Stimulated activated CD4-positive, alpha-beta T cell treated with anti-CD3 and anti-CD28 coated beads, TNF-alpha, amount 100 ng/mL, for 4 hours (primary cell): Measurements from ENCODE around the gene ENO3.
A peak's percentile ranks its signal among the peaks of the same experiment; 100 is the strongest.
"Not testable (repeated sequence)": the region's sequence is repeated elsewhere in the genome, so short reads cannot be mapped to it uniquely, and the experiment has no call there.

ENCODE experiments used
- DNase-seq, 3 experiments: peaks; one replicate each; pipeline ENCODE4 v3.0.0-alpha.2; 2020; ENCODE audit warnings: low read depth in 3 of 3

ENO3 gene

DNA sequence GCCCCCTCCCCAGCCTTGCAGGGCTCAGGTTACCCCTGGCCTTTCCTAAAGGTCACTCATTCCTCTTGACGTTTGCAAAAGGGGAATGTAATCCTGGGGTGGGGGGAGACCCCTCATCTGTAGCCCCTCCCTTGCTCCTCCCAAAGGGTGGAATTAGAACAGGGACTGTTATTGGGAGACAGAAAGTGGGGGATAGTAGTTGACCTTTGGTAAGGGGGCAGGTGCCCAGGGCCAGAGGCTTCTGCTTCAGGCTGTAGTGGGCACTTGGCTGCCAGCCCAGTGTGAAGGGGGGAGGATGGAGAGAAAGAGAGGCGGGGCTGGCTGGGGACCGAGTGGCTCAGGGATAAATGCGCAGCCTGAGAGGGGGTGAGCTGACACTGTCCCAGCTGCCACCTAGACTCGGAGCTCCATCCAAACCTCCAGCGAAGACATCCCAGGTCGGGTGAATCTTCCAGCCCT, at the start of gene ENO3:
ENO3 (plus strand) TSS at position 374 of the 459 bp plus-strand sequence. CDS start 711 bp downstream, outside the sequence.
- DNase-seq = no peak

DNA sequence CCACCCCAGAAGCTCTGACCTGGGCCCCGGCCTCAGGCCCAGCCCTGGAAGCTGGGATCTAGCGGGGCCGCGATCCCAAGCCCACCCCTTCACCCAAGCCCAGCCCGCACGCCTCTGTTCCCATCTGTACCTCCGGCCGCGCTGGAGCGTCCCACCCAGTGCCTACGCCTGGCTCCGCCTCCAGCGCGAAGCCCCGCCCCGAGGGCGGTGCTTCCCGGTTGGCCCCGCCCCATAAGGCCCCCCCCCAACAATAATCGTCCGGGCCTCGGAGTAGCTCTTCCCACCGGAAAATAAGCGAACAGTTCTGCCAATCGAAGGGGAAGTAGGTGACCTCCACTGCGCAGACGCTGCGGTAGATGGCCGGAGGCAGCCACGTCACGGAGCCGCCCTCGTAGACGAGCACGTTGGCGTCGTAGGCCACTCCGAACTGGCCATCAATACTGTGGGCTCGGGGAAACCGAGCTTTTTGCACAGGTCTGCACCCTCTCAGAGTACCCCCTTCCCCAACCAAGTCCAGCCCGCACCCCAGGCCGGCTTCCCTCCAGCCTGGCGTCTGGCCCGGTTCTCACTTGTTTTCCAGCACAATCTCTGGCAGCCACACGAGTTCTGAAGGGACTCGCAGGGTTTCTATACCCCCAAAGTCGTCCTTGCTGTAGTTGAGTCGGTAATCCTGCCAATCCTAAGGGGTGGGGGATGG, 49.1 kb upstream of the ENO3 start:
- DNase-seq = no peak

DNA sequence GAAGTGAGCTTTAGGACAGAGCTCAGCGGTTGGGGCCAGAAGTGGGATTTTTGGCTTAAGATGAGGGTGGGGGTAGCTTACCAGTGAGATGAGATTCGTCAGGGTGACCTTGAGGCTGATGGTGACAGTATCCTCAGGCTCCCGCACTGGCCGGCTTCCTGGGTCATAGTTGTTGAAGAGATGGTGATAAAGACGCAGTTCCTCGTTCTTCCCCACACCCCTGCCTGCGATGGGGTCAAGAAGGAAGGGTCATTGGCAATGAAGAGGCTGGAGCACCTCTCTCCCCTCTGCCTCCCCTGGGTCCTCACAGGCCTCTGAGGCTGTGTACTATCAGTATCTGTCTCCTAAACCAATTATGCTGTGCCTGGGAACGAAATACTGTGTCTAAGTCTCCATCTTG, 48.4 kb upstream of the ENO3 start:
- DNase-seq = no peak

DNA sequence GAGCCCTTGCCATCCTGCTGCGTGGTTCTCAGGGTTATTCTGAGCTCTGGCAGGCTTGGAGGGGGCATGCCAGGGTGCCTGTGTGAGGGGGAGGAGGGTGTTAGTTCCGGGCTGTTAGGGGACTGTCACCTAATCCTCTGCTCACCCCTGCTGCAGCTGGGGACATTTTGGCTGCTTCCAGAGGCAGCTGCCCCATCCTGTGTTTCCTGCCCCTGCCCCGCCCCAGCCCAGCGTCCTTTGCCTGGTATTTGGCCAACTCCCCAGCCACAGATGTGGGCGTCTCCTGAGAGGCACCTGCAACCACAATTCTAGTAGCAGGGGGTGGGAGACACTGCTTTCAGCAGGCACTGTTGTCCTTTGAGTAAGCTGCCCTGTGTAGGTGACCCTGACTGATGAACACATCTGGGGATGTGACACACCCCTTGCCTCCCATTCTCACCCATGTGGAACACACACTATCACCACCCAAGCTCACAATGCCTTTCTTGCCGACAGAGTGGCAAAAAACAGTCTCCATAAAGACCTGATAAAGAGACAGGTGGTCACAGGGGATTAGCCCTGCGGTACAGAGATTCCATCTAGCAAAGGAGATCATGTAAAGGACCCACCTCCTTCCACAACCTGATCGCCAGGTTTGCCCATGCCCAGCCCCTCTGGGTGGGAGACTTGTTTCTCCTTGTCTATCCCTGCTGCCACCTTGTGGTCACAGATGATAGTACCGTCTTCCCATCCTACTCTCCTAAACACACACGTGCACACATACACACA, 47.7 kb upstream of the ENO3 start, which contains the start of gene CHRNE:
CHRNE (minus strand) TSS at position 48 of the 768 bp plus-strand sequence; CDS start at position 13, 35 bp downstream.
- DNase-seq = peak in 2 of 3 experiments; percentile 51 to 63

DNA sequence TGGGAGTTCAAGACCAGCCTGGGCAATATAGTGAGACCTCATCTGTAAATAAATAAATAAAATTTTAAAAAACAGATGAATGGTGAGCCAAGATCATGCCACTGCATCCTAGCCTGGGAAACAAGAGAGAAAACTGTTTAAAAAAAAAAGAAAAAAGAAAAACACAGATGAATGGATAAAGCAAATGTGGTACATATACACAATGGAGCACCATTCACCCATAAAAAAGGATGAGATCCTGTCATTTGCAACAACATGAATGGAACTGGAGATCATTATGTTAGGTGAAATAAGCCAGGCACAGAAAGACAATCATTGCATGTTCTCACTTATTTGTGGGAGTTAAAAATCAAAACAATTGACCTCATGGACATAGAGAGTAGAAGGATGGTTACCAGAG, 44.3 kb upstream of the ENO3 start:
- not testable (repeated sequence) for DNase-seq

DNA sequence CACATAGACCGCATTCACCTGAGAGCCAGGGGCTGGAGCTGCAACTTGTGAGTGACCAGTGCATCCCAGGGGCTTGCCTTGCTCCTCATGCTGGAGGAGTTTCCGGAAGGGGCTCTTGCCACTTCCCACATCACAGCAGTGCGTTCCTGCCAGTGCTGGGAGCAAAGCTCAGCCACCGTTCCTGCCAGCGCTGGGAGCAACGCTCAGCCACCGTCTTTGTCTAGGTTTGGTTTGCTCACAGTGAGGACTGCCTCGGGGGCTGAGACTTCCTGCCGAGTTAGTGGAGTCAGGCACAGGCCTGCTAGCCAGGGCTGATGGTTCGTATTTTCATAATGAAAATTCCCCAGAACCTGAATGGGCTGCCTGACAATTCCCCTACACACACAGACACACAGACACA, 42.6 kb upstream of the ENO3 start:
- no peak for DNase-seq

DNA sequence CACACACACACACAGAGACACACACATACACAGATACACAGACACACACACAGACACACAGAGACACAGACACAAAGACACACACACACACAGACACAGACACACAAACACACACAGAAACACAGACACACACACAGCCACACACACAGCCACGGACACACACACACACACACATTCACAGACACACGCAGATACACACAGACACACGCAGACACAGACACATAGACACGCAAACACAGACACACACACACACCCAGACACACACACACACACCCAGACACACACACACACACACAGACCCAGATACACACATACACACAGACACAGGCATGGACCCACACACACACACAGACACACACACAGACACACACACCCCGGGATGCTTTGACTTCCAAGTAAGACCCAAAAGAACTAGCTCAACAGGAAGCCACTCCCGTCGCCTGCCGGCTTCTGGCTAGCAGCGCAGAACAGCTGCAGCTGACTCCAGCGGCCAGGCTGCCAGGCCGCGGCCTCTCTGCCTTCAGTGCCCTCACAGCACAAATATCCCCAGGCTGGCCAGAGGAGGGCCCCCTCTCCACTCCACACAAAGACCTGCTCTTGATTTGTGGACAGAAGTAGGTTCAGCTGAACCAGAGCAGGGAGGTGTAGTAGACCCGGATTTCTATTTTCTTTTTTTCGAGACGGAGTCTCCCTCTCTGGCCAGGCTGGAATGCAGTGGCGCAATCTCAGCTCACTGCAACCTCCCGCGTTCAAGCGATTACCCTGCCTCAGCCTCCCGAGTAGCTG, 42.0 kb upstream of the ENO3 start:
- peak; percentile 33 to 55 (median 53) for DNase-seq

DNA sequence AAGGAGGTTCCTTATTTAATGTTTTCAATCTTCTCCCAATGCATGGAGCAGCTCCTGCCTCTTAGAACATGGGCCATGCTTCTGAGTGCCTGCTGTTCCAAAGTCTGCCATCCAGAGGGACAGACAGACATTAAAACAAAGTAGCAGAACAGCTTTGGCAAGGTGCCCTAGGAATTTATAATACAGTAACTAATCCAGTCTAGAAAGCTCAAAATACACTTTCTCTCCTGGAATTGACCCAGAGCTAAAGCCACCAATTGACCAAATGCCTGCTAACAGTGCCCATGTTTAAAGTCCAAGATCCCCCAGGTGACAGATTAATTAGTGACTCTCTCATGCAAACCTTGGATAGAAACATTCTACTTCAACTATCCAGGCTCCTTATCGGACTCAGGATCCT, 36.9 kb upstream of the ENO3 start:
- no peak for DNase-seq

DNA sequence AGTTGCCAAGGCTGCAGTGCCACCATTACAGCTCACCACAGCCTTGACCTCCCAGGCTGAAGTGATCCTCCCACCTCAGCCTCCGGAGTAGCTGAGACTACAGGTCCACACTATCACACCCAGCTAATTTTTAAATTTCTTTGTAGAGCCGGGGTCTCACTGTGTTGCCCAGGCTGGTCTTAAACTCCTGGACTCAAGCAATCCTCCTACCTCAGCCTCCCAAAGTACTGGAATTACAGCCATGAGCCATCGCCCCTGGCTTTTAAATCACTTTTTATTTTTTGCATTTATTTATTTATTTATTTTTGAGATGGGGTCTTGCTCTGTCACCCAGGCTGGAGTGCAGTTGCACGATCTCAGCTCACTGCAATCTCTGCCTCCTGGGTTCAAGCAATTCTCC, 36.4 kb upstream of the ENO3 start:
- not testable (repeated sequence) for DNase-seq

DNA sequence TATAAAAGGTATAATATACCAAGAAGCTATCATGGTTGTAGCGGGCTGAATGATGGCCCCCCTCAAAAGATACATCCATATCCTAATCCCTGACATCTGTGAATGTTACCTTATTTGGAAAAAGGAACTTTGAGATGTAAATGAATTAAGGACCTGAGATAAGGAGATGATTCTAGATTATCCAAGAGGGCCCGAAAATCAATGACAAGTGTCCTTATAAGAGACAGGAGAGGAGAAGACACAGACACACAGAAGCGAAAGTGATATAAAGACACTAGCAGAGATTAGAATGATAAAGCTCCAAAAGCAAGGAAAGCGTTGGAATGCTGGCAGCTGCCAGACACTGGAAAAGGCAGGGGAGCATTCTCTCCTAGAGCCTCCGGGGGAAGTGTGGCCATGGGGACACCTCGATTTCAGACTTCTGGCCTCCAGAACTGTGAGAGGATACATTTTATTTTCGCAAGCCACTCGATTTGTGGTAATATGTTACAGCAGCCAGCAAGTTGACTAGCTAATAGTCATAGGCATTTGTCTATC, 31.3 kb upstream of the ENO3 start:
- DNase-seq = no peak

DNA sequence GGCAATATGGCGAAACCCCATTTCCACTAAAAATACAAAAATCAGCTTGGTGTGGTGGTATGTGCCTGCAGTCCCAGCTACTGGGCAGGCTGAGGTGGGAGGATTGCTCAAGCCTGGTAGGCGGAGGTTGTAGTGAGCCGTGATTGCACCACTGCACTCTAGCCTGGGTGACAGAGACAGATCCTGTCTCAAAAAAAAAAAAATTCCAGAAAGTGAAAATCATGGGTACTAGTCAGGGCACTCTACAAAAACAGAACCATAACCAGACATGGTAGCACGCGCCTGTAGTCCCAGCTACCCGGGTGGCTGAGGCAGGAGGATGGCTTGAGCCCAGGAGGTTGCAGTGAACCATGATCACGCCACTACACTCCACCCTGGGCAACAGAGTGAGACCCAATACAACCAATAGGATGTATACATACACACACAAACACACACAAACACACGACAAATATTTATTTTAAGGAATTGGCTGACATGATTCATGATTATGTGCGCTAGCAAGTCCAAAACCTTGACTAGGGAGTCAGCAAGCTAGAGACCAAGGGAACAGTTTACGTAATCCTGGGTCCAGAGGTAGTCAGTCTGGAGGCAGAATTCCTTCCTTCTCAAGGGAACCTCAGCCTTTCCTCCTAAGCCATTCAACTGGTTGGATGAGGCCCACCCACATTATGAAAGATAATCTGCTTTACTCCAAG, 30.4 kb upstream of the ENO3 start:
- no peak for DNase-seq

DNA sequence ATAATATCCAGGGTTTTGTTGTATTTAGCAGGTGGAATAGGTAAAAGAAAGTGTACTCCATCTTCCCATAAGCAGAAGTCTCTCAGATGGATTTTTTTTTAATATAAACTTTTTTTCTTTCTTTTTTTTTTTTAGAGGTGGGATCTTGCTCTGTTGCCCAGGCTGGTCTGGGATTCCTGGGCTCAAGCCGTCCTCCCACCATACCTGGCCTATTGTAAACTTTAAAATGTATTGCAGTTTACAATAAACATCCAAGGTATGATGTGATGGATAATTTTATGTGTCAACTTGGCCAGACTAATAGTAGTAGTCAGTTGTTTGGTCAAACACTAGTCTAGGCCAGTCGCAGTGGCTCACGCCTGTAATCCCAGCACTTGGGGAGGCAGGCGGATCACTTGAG, 29.6 kb upstream of the ENO3 start:
- DNase-seq = no peak

DNA sequence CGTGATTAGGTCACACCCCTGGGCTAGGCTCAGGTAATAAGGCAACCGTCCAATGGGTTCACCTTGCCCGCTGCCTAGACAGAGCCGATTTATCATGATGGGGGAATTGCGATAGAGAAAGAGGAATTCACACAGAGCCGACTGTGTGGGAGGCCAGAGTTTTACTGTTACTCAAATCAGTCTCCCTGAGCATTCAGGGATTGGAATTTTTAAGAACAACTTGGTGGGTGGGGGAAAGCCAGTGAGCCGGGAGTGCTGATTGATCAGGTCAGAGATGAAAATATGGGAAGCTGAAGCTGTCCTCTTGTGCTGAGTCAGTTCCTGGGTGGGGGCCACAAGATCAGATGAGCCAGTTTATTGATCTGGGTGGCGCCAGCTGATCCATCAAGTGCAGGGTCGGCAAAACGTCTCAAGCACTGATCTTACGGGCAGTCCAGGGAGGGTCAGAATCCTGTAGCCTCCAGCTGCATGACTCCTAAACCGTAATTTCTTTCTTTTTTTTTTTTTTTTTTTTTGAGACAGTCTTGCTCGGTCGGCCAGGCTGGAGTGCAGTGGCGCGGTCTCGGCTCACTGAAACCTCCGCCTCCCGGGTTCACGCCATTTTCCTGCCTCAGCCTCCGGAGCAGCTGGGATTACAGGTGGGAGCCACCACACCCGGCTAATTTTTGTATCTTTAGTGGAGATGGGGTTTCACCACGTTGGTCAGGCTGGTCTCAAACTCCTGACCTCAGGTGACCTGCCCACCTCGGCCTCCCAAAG, 24.2 kb upstream of the ENO3 start:
- not testable (repeated sequence) for DNase-seq

DNA sequence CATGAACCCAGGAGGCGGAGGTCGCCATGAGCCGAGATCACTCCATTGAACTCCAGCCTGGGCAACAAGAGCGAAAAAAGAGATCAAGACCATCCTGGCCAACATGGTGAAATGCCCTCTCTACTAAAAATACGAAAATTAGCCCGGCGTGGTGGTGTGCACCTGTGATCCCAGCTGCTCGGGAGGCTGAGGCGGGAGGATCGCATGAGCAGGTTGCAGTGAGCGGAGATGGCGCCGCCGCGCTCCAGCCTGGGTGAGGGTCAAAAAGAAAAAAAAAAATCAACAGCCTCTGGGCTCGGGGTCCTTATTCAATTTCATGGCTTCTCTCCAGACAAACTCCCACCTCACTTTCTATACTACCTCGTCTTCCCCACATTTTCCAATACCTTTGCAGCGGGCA, 22.0 kb upstream of the ENO3 start:
- no peak for DNase-seq

DNA sequence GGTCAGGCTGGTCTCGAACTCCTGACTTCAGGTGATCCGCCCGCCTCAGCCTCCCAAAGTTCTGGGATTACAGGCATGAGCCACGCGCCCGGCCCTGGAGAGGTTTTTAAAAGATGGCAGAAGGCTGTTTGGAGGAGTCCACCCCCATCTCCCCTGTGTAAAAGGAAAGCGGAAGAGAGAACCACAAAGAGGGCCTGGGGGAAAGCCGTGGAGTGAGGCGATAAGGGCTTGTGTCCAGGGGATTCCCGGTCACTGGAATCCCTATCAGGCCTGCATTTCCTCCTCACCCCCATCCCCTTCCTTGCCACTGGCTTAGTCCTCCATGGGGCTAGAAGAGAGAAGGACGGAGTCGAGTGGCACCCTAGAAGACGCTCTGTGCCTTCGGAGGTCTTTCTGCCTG, 19.0 kb upstream of the ENO3 start, which contains the start of gene GP1BA:
GP1BA (plus strand) TSS at position 315 of the 400 bp plus-strand sequence. CDS start 328 bp downstream, outside the sequence.
- DNase-seq = no peak

DNA sequence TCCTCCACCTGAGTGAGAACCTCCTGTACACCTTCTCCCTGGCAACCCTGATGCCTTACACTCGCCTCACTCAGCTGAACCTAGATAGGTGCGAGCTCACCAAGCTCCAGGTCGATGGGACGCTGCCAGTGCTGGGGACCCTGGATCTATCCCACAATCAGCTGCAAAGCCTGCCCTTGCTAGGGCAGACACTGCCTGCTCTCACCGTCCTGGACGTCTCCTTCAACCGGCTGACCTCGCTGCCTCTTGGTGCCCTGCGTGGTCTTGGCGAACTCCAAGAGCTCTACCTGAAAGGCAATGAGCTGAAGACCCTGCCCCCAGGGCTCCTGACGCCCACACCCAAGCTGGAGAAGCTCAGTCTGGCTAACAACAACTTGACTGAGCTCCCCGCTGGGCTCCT, 18.2 kb upstream of the ENO3 start:
- DNase-seq = no peak

DNA sequence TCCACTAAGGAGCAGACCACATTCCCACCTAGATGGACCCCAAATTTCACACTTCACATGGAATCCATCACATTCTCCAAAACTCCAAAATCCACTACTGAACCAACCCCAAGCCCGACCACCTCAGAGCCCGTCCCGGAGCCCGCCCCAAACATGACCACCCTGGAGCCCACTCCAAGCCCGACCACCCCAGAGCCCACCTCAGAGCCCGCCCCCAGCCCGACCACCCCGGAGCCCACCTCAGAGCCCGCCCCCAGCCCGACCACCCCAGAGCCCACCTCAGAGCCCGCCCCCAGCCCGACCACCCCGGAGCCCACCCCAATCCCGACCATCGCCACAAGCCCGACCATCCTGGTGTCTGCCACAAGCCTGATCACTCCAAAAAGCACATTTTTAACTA, 17.3 kb upstream of the ENO3 start:
- DNase-seq = no peak

DNA sequence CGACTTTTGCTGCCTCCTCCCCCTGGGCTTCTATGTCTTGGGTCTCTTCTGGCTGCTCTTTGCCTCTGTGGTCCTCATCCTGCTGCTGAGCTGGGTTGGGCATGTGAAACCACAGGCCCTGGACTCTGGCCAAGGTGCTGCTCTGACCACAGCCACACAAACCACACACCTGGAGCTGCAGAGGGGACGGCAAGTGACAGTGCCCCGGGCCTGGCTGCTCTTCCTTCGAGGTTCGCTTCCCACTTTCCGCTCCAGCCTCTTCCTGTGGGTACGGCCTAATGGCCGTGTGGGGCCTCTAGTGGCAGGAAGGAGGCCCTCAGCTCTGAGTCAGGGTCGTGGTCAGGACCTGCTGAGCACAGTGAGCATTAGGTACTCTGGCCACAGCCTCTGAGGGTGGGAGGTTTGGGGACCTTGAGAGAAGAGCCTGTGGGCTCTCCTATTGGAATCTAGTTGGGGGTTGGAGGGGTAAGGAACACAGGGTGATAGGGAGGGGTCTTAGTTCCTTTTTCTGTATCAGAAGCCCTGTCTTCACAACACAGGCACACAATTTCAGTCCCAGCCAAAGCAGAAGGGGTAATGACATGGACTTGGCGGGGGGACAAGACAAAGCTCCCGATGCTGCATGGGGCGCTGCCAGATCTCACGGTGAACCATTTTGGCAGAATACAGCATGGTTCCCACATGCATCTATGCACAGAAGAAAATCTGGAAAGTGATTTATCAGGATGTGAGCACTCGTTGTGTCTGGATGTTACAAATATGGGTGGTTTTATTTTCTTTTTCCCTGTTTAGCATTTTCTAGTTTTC, 16.5 kb upstream of the ENO3 start:
- no peak for DNase-seq

DNA sequence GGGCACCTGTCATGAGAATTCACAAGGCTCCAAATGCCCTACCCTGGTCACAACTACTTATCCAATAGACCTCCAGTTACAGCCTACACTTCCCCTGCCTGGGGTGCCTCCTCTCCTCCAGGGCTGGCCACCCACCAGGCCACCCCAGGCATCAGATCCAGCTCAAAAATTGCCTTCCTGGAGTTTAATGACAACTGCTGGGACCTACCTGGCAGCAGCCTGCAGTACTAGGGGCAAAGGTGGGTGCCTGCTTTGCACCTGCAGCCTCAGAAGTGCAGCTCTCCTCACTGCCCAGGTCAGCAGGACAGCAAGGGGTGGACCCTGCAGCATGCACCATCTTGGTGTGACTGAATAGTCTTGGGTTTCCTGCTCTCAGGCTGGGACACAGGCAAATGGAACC, 15.3 kb upstream of the ENO3 start:
- no peak for DNase-seq

DNA sequence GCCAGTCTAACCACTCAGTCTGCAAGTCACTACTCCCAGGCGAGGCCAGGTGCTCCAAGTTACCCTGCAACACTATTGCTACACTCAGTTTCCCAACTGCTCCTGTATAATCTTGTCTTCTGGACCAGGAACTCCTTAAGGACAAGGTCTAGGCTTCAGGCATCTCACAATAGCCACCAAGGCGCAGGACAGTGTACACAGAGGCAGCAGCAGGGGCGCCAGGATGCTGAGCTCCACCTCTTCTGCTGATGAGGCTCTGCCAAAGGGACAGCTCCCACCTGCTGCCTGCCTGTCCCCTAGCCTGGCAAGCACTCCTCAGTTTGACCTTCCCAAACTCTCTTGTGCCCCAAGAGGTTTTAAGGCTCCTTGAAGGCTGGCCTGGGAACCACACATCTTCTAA, 14.5 kb upstream of the ENO3 start:
- DNase-seq = no peak
